GM21717 (cell line): Measurements from ENCODE around the gene SMAD5.

Experiments used
- ATAC-seq: cut with Tn5 transposase; IDR thresholded peaks from one replicate; pipeline ENCODE4 v1.9.1; 2021; ENCODE audit warnings: mild to moderate bottlenecking, moderate library complexity; ENCODE audit not compliant: unreplicated experiment

The SMAD5 gene

DNA sequence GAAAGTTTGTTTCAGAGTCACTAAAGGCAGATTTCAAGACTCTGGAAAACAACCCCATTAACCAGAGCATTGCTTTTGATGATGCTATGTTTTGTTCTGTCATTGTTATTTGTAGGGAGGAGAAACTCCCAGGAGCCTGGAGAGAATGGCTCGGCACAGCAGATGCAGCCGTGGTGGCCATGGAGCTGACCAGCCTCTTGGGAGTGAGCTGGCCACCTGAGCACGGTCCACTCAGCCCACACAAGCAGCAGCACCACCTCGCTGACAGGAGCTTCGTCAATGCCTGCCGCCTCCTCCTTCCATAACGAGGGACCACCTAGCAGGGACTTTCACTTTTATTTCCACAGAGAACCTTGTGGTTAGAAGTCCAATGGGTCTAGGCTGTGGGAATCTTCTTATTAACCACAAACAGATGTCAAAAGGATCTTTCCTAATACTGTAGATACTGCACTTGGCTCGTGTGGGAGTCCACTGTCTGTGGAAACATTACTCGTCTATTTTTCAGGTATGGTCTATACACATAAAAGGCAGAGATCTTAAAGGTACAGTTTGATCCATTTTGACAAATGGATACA lies 81.4 kb downstream of the SMAD5 start:
- ATAC-seq: no peak

DNA sequence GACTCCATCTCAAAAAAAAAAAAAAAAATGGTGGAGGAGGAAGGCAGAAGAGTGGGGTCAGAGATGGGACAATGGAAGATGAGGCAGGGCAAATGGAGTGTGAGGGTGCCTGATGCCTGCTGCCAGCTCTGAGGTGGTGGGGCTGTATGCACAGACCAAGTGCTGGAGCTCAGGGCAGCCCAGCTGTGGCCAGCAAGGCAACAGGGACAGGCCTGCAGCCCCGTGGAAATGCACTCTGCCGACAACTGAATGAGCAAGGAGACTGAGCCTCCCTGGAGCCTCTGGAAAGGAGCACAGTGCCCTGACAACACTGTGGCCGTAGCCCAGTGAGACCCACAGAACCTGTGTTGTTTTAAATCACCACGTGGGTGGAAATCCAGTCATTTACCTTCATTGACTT lies 83.2 kb downstream of the SMAD5 start:
- no peak for ATAC-seq

DNA sequence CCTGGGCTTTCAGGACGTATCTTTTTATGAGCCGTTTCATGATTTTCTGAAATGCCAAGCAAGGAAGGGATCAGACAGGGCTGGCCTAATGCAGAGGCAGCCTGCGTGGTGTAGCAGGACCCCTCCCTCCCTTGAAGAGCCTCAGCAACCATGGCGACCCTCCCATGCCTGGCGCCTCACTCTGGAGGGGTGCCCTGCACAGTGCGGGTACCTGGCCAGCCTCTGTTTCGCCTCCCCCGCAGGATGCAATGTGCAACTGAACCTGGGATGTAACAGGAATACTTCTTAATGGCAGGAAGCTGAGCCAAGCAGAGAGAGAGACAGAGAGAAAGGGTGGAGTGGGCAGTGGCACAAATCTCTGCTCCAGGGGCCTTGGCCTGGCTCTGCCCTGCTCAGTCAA lies 83.6 kb downstream of the SMAD5 start:
- no peak for ATAC-seq

GRCh38 chr5:136221340-136221739 lies 88.7 kb downstream of the SMAD5 start:
- ATAC-seq: no peak

DNA sequence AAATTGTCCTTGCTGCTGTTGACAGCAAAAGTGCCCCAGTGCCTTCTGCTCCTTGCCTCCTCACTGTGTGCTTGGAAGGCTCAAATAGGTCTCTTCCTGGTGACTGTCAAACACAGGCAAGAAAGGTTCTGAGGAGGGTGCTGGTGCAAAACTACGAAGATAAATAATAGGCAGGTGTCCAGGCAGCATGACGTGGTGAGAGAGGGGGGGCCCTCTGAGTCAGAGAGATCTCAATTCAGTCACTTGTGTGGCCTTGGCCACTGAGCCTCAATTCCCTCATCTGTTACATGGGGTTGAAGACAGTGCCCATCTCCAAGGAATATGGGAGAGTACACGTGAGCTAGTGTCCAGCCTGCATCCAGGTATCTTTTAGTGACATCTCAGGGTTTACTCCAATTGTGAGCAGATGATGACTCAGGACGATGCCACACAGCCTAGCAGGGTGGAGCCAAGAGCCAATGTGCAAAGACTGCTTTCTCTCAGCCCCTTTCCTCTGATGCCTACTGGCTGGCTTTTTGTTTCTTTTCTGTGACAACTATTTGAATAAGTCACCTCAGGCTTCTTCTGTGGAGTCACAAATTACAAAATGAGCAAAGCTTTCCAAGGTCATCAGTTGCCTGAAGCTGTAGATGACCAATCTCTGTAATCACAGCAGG lies 90.1 kb downstream of the SMAD5 start:
- no peak for ATAC-seq

- ATAC-seq: no peak
Observed at GRCh38 chr5:136225796-136226195, 93.2 kb downstream of the SMAD5 start.

DNA sequence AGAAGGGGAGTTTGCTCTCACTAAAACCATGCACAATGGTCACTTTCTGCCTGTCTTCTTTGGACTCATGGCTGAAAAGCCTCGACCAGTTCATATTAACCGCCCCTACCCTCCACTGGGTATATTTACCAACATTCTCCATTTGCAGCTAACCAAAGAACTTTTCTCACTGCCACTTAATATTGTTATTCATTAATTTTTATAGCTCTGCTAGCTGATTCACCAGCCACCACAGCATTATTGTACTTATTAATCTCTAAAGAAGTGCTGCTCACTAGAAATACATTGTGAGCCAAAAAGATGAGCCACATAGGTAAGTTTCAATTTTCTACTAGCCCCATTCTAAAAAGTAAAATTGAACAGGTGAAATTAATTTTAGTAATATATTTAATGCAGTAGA lies 93.8 kb downstream of the SMAD5 start:
- ATAC-seq: no peak

DNA sequence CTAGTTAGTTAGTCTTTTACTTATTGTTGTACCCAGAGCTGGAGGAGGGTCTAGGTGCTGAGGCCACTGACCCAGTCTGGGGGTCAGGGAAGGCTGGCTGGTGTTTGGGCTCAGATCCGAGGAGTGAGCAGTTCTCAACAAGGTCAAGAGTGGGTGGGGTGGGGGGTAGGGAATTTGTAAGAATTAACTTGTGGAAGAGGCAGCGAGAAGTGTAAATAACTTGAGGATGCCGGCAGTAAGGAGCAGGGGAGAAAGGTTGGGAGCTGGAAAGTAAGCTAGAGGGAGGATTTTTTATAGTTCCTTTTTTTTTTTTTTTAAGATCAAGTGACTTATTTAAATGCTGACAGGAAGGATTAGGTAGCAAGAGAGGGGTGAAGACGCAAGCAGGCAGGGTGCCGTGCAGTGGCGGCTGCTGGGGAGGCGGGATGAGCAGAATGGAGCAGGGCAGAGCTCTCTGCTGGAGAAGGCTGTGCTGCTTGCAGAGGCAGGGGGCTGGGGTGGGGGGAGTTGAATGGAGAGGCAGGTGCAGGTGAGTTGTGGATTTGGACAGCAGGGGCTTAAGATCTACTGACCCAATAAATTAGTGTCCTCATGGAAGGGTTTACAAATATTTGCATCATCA lies 95.6 kb downstream of the SMAD5 start:
- no peak for ATAC-seq

DNA sequence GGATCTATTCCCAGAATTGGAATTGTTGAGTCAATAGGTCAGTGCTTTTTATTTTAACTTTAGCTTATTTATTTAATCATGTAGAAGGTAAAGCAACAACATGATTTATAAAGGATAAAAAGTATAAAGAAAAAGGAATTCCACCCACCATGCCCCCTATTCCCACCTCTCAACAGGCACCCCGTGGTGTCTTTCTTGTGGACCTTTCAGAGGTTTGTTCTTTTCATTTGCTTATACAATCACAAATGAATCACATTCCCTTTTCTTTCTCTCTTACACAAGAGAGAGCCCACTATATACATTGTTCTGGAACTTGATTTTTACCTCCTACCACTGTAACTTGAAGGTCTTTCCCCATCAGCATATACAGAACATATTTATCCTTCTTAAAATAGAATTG lies 97.5 kb downstream of the SMAD5 start:
- ATAC-seq: no peak

- ATAC-seq: peak; percentile 72
Observed at GRCh38 chr5:136232316-136232715, 99.7 kb downstream of the SMAD5 start.
